Left ventricle myocardium superior (tissue), 1 donor: ENCODE results near the gene MC1R. TPM values are rescaled to one million over a fixed set of nuclear protein-coding genes. Genes with fewer than 3 reads are reported as not detected.
A peak's percentile ranks its signal among the peaks of the same experiment; 100 is the strongest.

Source experiments
- ATAC-seq: fragments of 200-7000 bp; cut with Tn5 transposase; one replicate; pipeline ENCODE4 v1.9.1; 2020; ENCODE audit warnings: mild to moderate bottlenecking, moderate library complexity
- DNase-seq: peaks from one replicate; pipeline ENCODE4 v3.0.0-alpha.2; 2020
- intact Hi-C: fragments of 100-400 bp; cut with micrococcal nuclease; formaldehyde crosslinking; loops from one replicate; pipeline ENCODE4 v1.11.0; 2022
- total RNA-seq: library from RNA; stranded (reverse); fragmentation: NEBNext Ultra II Directional; extraction: Animal tissue kit (Norgen Biotek cat#: 25700); gene quantifications from one replicate; pipeline ENCODE4 v1.2.1, GENCODE V29; 2021
- donor health status: DM: no; HTN: yes; CAD: no; lungs with severe emphysema.

Gene MC1R
- total RNA-seq, 1 donor from 2014 or later, result 1.1 TPM

- intact Hi-C loops, result no loop called here
- ATAC-seq (peak; percentile 8), DNase-seq (no peak)
Observed at GRCh38 chr16:89893642-89894548, 24.8 kb upstream of the MC1R start.

- intact Hi-C loops, result no loop called here
- no peak for ATAC-seq
Observed at GRCh38 chr16:89895482-89896250, 23.0 kb upstream of the MC1R start.

GRCh38 chr16:89897204-89897603 lies 21.5 kb upstream of the MC1R start:
- ATAC-seq (no peak), DNase-seq (no peak)
- intact Hi-C loops, result no loop called here

More at GRCh38 chr16:89895482-89896250, 23.0 kb upstream of the MC1R start:
- DNase-seq, result no peak

- intact Hi-C loops, result no loop called here
- ATAC-seq, result no peak
- DNase-seq, result no peak
Observed at GRCh38 chr16:89898201-89898967, 20.3 kb upstream of the MC1R start.

GRCh38 chr16:89899879-89900481 lies 18.7 kb upstream of the MC1R start:
- ATAC-seq, result no peak
- intact Hi-C loops, result no loop called here
- no peak for DNase-seq

- no peak for ATAC-seq
- intact Hi-C loops, result no loop called here
- DNase-seq, result no peak
Observed at GRCh38 chr16:89900885-89901284, 17.8 kb upstream of the MC1R start.

- ATAC-seq (no peak), DNase-seq (no peak)
- intact Hi-C loops, result no loop called here
Observed at GRCh38 chr16:89902980-89903379, 15.7 kb upstream of the MC1R start.

GRCh38 chr16:89903908-89904515 lies 14.7 kb upstream of the MC1R start:
- ATAC-seq, result no peak
- peak; percentile 22 for DNase-seq

GRCh38 chr16:89904606-89905510 lies 13.8 kb upstream of the MC1R start:
- no peak for ATAC-seq
- intact Hi-C loops, result no loop called here
- DNase-seq, result no peak

More at GRCh38 chr16:89903908-89904515, 14.7 kb upstream of the MC1R start:
- intact Hi-C loops, result no loop called here

- no peak for ATAC-seq
- intact Hi-C loops, result no loop called here
- DNase-seq, result no peak
Observed at GRCh38 chr16:89905511-89906139, 13.0 kb upstream of the MC1R start.

GRCh38 chr16:89906140-89907025 lies 12.3 kb upstream of the MC1R start:
- DNase-seq (peak; percentile 21), ATAC-seq (no peak)
- intact Hi-C loops, result no loop called here

- DNase-seq, result no peak
- intact Hi-C loops, result no loop called here
- no peak for ATAC-seq
Observed at GRCh38 chr16:89907055-89907814, 11.4 kb upstream of the MC1R start.

GRCh38 chr16:89908236-89908635 lies 10.4 kb upstream of the MC1R start:
- ATAC-seq, result no peak

GRCh38 chr16:89909777-89910716 lies 8.6 kb upstream of the MC1R start:
- intact Hi-C loops, result no loop called here
- DNase-seq, result peak; percentile 90
- peak; percentile 84 for ATAC-seq

More at GRCh38 chr16:89908236-89908635, 10.4 kb upstream of the MC1R start:
- intact Hi-C loops, result no loop called here
- no peak for DNase-seq
